NOMO-1 (cell line): ENCODE results near the gene DENND6A.

Experiments used
- DNase-seq, 2 experiments: peaks; one replicate each; lab custom pipeline; 2025; ENCODE audit not compliant: unreplicated experiment in 2 of 2; lab: John Stamatoyannopoulos, UW

The DENND6A gene

GRCh38 chr3:57582474-57583168 lies 110.3 kb downstream of the DENND6A start:
- no peak for DNase-seq

GRCh38 chr3:57577801-57578200 lies 115.1 kb downstream of the DENND6A start:
- no peak for DNase-seq

- no peak for DNase-seq
These were observed 116.8 kb downstream of the DENND6A start for GRCh38 chr3:57575966-57576626.
